Suprapubic skin (tissue), 4 donors: Measurements from ENCODE around the gene HLA-DPB1.
"Not testable (repeated sequence)": the region's sequence is repeated elsewhere in the genome, so short reads cannot be mapped to it uniquely, and the experiment has no call there.

Source experiments
- CTCF ChIP-seq, 2 donors: fragments of 200-600 bp in 1 of 2; fragments of 450-650 bp in 1 of 2; sonication (generic) in 1 of 2; IDR thresholded peaks; one replicate each; pipeline ENCODE4 v1.5.1; 2016 to 2019; ENCODE audit warnings: antibody characterized with exemption in 2 of 2, mild to moderate bottlenecking in 1 of 2, moderate library complexity in 1 of 2
- EP300 ChIP-seq: sonication (generic); formaldehyde crosslinking; IDR thresholded peaks from one replicate; pipeline ENCODE4 v1.6.1; 2017; ENCODE audit warnings: antibody characterized with exemption
- POLR2A ChIP-seq, 2 donors: fragments of 450-650 bp; IDR thresholded peaks; one replicate each; pipeline ENCODE4 v1.6.1; 2017; ENCODE audit warnings: antibody characterized with exemption in 2 of 2, mild to moderate bottlenecking in 2 of 2, moderate library complexity in 2 of 2
- POLR2AphosphoS5 ChIP-seq, 3 donors: sonication (generic); formaldehyde crosslinking; IDR thresholded peaks; one replicate each; pipeline ENCODE4 v1.6.1; 2017; ENCODE audit warnings: antibody characterized with exemption in 3 of 3

- not testable (repeated sequence) for TF ChIP-seq CTCF (IDR thresholded peaks at IDR 0.05); POLR2AphosphoS5 (IDR thresholded peaks at IDR 0.05); POLR2A (IDR thresholded peaks at IDR 0.05); EP300
Observed at GRCh38 chr6:33101121-33101737, 25.4 kb downstream of the HLA-DPB1 start.
